SK-N-SH (cell line): ENCODE results near the gene FMN1. TPM values are rescaled to one million over a fixed set of nuclear protein-coding genes. Genes with fewer than 3 reads are reported as not detected.
A peak's percentile ranks its signal among the peaks of the same experiment; 100 is the strongest.

Experiments used
- CTCF ChIA-PET: fragments of 300-600, 350-600 bp; formaldehyde crosslinking; extraction: SDS; loops from one replicate; lab custom pipeline; 2021; lab: Yijun Ruan, JAX
- POLR2A ChIA-PET: fragments of 350-600 bp; sonication (Branson Sonifier 250); formaldehyde crosslinking; extraction: SDS; loops from one replicate; lab custom pipeline; 2020; ENCODE audit warnings: antibody characterized with exemption, inconsistent platforms; lab: Yijun Ruan, JAX
- DNase-seq: peaks from one replicate; pipeline ENCODE4 v3.0.0; 2012
- H2AFZ ChIP-seq: fragments of 200-600 bp; sonication (generic); 2 replicates; pipeline ENCODE4 v1.8.1; 2016; ENCODE audit warnings: antibody characterized with exemption, mild to moderate bottlenecking, low read depth
- H3F3A ChIP-seq: fragments of 200-600 bp; sonication (generic); replicated peaks from 2 replicates; pipeline ENCODE3; 2016; ENCODE audit warnings: antibody characterized with exemption, mild to moderate bottlenecking; ENCODE audit not compliant: insufficient read depth
- H3K27ac ChIP-seq, 2 experiments: fragments of 200-500 bp in 1 of 2; fragments of 200-600 bp in 1 of 2; sonication (Bioruptor generic) in 1 of 2; sonication (generic), shearing (Covaris generic) in 1 of 2; 2 replicates each; pipeline versions ENCODE4 v1.5.1 to v1.6.1; 2014 to 2016; ENCODE audit warnings: low read depth in 2 of 2, inconsistent platforms in 1 of 2, low read length in 1 of 2, mild to moderate bottlenecking in 1 of 2, mixed read lengths in 1 of 2
- H3K27me3 ChIP-seq: fragments of 200-600 bp; sonication (generic), shearing (Covaris generic); 2 replicates; pipeline ENCODE4 v1.6.1; 2016; ENCODE audit warnings: mixed run types; ENCODE audit not compliant: insufficient read depth
- H3K36me3 ChIP-seq, 2 experiments: fragments of 200-500 bp in 1 of 2; fragments of 200-600 bp in 1 of 2; sonication (Bioruptor generic) in 1 of 2; sonication (generic) in 1 of 2; replicated peaks in 1 of 2; 2 replicates each; pipeline versions ENCODE3 to v1.5.1; 2014 to 2016; ENCODE audit warnings: low read length in 1 of 2, mild to moderate bottlenecking in 1 of 2; ENCODE audit not compliant: insufficient read depth in 2 of 2, control insufficient read depth in 1 of 2
- H3K4me1 ChIP-seq, 2 experiments: fragments of 200-500 bp in 1 of 2; fragments of 200-600 bp in 1 of 2; sonication (Bioruptor generic) in 1 of 2; sonication (generic), shearing (Covaris generic) in 1 of 2; 2 replicates each; pipeline versions ENCODE4 v1.5.1 to v1.6.1; 2014 to 2016; ENCODE audit warnings: low read depth in 1 of 2, low read length in 1 of 2, mixed run types in 1 of 2; ENCODE audit not compliant: insufficient read depth in 2 of 2, control insufficient read depth in 1 of 2
- H3K4me2 ChIP-seq: fragments of 200-600 bp; sonication (generic), shearing (Covaris generic); 2 replicates; pipeline ENCODE4 v1.6.1; 2017; ENCODE audit warnings: mixed run types
- H3K4me3 ChIP-seq, 2 experiments: fragments of 200-500 bp in 1 of 2; fragments of 200-600 bp in 1 of 2; sonication (Bioruptor generic) in 1 of 2; sonication (generic), shearing (Covaris generic) in 1 of 2; 2 replicates each; pipeline versions ENCODE4 v1.5.1 to v1.8.1; 2014 to 2016; ENCODE audit warnings: low read depth in 2 of 2, inconsistent platforms in 1 of 2, low read length in 1 of 2, mild to moderate bottlenecking in 1 of 2, mixed read lengths in 1 of 2, moderate library complexity in 1 of 2
- H3K79me2 ChIP-seq: fragments of 200-600 bp; sonication (generic); 2 replicates; pipeline ENCODE4 v1.8.1; 2017; ENCODE audit warnings: mild to moderate bottlenecking; ENCODE audit not compliant: insufficient read depth
- H3K9ac ChIP-seq: fragments of 200-600 bp; sonication (generic); 2 replicates; pipeline ENCODE4 v1.6.1; 2017; ENCODE audit warnings: mixed run types
- H3K9me2 ChIP-seq: fragments of 200-600 bp; sonication (generic); 2 replicates; pipeline ENCODE4 v1.6.1; 2017; ENCODE audit warnings: mixed run types
- H3K9me3 ChIP-seq: fragments of 200-600 bp; sonication (generic); 2 replicates; pipeline ENCODE4 v1.6.1; 2017; ENCODE audit warnings: mixed run types, mild to moderate bottlenecking, moderate library complexity
- H4K20me1 ChIP-seq: fragments of 200-600 bp; sonication (generic); 2 replicates; pipeline ENCODE4 v1.6.1; 2017; ENCODE audit warnings: mild to moderate bottlenecking, mixed run types; ENCODE audit not compliant: insufficient read depth
- EP300 ChIP-seq, 2 experiments: IDR thresholded peaks; 2 replicates each; pipeline versions ENCODE4 v1.4.0 to v1.6.1; 2012; ENCODE audit warnings: borderline replicate concordance in 1 of 2, low read depth in 1 of 2, low read length in 1 of 2
- FOSL2 ChIP-seq: IDR thresholded peaks from 2 replicates; pipeline ENCODE4 v1.4.0; 2012; ENCODE audit warnings: low read depth, mild to moderate bottlenecking, moderate library complexity, borderline replicate concordance
- FOXJ3 ChIP-seq: sonication (generic); formaldehyde crosslinking; IDR thresholded peaks from 2 replicates; pipeline ENCODE4 v1.5.1; 2020; ENCODE audit warnings: mild to moderate bottlenecking, missing genetic modification reagents
- JUND ChIP-seq: IDR thresholded peaks from 2 replicates; pipeline ENCODE4 v1.4.0; 2012
- MAX ChIP-seq: IDR thresholded peaks from 2 replicates; pipeline ENCODE4 v1.4.0; 2012; ENCODE audit warnings: low read depth
- PBX3 ChIP-seq: IDR thresholded peaks from 2 replicates; pipeline ENCODE4; 2012
- POLR2AphosphoS5 ChIP-seq: IDR thresholded peaks from 2 replicates; pipeline ENCODE4 v1.6.1; 2012; ENCODE audit warnings: low read depth, low read length
- RCOR1 ChIP-seq: fragments of 150-350 bp; IDR thresholded peaks from 2 replicates; pipeline ENCODE4 v1.6.1; 2017; ENCODE audit warnings: antibody characterized with exemption, low read length
- RFX5 ChIP-seq: IDR thresholded peaks from 2 replicates; pipeline ENCODE4 v1.6.1; 2012; ENCODE audit warnings: mild to moderate bottlenecking, improper control_type of control experiment, low read length
- TAF1 ChIP-seq: IDR thresholded peaks from 2 replicates; pipeline ENCODE4 v1.6.1; 2012; ENCODE audit warnings: low read depth, mild to moderate bottlenecking, low read length, moderate library complexity, borderline replicate concordance
- TCF12 ChIP-seq: IDR thresholded peaks from 2 replicates; pipeline ENCODE4 v1.4.0; 2012
- TEAD4 ChIP-seq: IDR thresholded peaks from 2 replicates; pipeline ENCODE4 v1.4.0; 2012; ENCODE audit warnings: mild to moderate bottlenecking, borderline replicate concordance; ENCODE audit not compliant: insufficient read depth
- USF1 ChIP-seq: IDR thresholded peaks from 2 replicates; pipeline ENCODE4 v1.4.0; 2012; ENCODE audit warnings: low read depth, borderline replicate concordance
- ZBTB33 ChIP-seq: IDR thresholded peaks from 2 replicates; pipeline ENCODE4 v1.4.0; 2012; ENCODE audit warnings: low read depth, borderline replicate concordance
- WGBS: methylation state at CpG from one replicate; pipeline ENCODE4 v1.1.6; 2017; ENCODE audit warnings: low lambda C conversion rate; 5-methylcytosine and 5-hydroxymethylcytosine counted together
- polyA plus RNA-seq, 3 experiments: library from polyadenylated mRNA; depleted of rRNA; stranded (reverse); fragments of >200 nt; gene quantifications; 2 replicates each; pipeline ENCODE4 v1.2.3, GENCODE V29; 2012

The FMN1 gene
- polyA plus RNA-seq, 1 of the 3 experiments (the other 2 are of a cell fraction), result 9.1 TPM

- TF ChIP-seq USF1 (no peak), TAF1 (no peak), RFX5 (no peak), MAX (no peak), ZBTB33 (no peak), EP300 (IDR thresholded peaks at IDR 0.05; ENCODE audit: borderline replicate concordance in 1 of 2, low read depth in 1 of 2, low read length in 1 of 2) (no peak), RCOR1 (no peak), TCF12 (no peak), TEAD4 (no peak), FOXJ3 (CRISPR knock-in tag) (no peak)
- TF ChIP-seq, all 33 proteins: peak for 0
- ChIA-PET CTCF (no interaction called here), POLR2A (no interaction called here)
- Histone ChIP-seq H2AFZ (no peak overlapping the region), H3F3A (peaks cover 66% of the 10 kb centered on the region), H4K20me1 (peaks cover 10% of the 10 kb centered on the region; the same call in 1 of the 2 replicates), H3K9ac (peak overlapping the region; percentile 56; the same call in 1 of the 2 replicates), H3K36me3 (peaks cover 0 to 21% of the 10 kb centered on the region in 2 experiments), H3K9me3 (no peaks in the 10 kb centered on the region), H3K79me2 (peaks cover 88% of the 10 kb centered on the region), H3K9me2 (no peaks in the 10 kb centered on the region), H3K4me3 (no peak overlapping the region; a peak in 1 of 4 replicates), H3K27ac (peak overlapping the region; percentile 73 to 96; a peak in 3 of 4 replicates), H3K27me3 (no peaks in the 10 kb centered on the region), H3K4me1 (peaks cover 0 to 10% of the 10 kb centered on the region in 2 experiments; a peak in 3 of 4 replicates), H3K4me2 (peak overlapping the region; percentile 41)
- WGBS, result 42% methylated on average over 4 of the region's 4 CpGs
- no peak for DNase-seq
Measured at GRCh38 chr15:32982001-32982400, 212.5 kb downstream of the FMN1 start.

- Histone ChIP-seq H3K4me3 (no peak overlapping the region), H3K4me2 (peak overlapping the region; percentile 41), H3F3A (peaks cover 63% of the 10 kb centered on the region), H4K20me1 (peaks cover 5% of the 10 kb centered on the region; the same call in 1 of the 2 replicates), H3K9ac (peak overlapping the region; percentile 56; the same call in 1 of the 2 replicates), H3K79me2 (peaks cover 88% of the 10 kb centered on the region), H3K9me2 (no peaks in the 10 kb centered on the region), H3K9me3 (no peaks in the 10 kb centered on the region), H2AFZ (no peak overlapping the region), H3K27ac (peak overlapping the region; percentile 73 to 96; a peak in 3 of 4 replicates), H3K4me1 (peaks cover 0 to 10% of the 10 kb centered on the region in 2 experiments; a peak in 3 of 4 replicates), H3K27me3 (no peaks in the 10 kb centered on the region), H3K36me3 (peaks cover 0 to 18% of the 10 kb centered on the region in 2 experiments)
- no peak for DNase-seq
- CTCF ChIA-PET, result no interaction called here
- WGBS, result 21% methylated on average over 1 of the region's 1 CpG
- POLR2A ChIA-PET, result no interaction called here
- no peak for TF ChIP-seq FOXJ3 (CRISPR knock-in tag)
- TF ChIP-seq JUND, result peak; percentile 28; the same call in 1 of the 2 replicates
- TF ChIP-seq ZBTB33, result no peak
- TF ChIP-seq POLR2AphosphoS5, result peak; percentile 5; the same call in 1 of the 2 replicates
- TF ChIP-seq PBX3, result 0 out of 2 replicates have a peak, but pooled peaks have one; percentile 40
- TF ChIP-seq FOSL2, result peak; percentile 35; the same call in 1 of the 2 replicates
Measured at GRCh38 chr15:32981536-32981935, 213.0 kb downstream of the FMN1 start.
